GM06990 (cell line): Measurements from ENCODE around the gene ABCF2.

Experiments
- DNase-seq: peaks from one replicate; pipeline ENCODE4 v3.0.0-alpha.2; 2011; ENCODE audit not compliant: insufficient read length; ENCODE audit errors: extremely low read depth
- H3K27me3 ChIP-seq: replicated peaks from 2 replicates; pipeline ENCODE4 v1.6.0; 2011; ENCODE audit warnings: low read length; ENCODE audit not compliant: control insufficient read depth, insufficient read depth
- H3K36me3 ChIP-seq: 2 replicates; pipeline ENCODE4 v1.5.1; 2011; ENCODE audit warnings: low read length; ENCODE audit not compliant: control insufficient read depth, insufficient read depth
- H3K4me3 ChIP-seq: replicated peaks from 2 replicates; pipeline ENCODE4 v1.5.1; 2011; ENCODE audit warnings: low read depth, mild to moderate bottlenecking, control low read depth, low read length
- TF ChIP-seq, protein P1 (sequence below): IDR thresholded peaks from 2 replicates; pipeline ENCODE4 v1.5.1; 2011; ENCODE audit warnings: low read length, control low read depth, mild to moderate bottlenecking, inconsistent platforms; ENCODE audit not compliant: insufficient read depth, poor library complexity, severe bottlenecking

The ABCF2 gene

DNA sequence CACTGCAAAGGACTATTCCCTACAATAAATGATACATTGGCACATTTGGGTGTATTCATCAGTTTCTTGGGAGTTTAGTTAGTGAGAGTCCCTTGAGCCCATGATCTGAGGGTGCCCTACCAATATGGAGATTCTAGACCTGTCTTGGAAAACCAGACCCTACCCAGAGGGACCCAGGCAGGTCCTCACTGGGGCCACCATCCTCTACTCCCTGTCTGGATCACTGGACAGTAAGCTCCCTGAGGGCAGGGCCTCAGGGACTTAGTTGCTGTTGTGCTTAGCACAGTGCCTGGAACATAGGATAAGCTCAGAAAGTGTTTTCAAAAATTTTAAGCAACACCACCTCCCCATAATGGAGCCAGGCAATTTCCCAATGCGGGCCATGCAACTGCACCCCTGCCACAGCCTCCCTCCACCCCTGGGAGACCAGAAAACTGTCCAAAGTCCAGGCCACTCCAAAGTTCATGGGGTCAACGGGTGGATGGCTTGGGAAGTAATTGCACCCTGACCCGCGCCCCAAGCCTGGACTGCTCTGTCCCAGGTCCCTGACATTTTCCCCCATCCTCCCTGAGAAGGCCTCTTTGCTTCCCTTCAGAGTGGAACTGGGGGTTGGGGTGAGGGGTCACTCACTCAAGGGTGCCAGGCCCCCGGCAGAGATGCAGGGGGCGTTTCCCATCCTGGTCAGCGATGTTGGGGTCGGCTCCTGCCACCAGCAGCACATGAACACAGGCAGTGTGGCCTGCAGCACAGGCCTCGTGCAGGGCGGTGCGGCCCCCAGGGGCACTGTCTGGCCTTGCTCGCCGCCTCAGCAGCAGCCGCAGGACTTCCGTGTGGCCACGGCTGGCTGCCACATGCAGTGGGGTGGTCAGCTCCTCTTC is 41.0 kb downstream of the ABCF2 start:
- Histone ChIP-seq H3K27me3 (peaks cover 1% of the 10 kb centered on the region), H3K36me3 (no peaks in the 10 kb centered on the region), H3K4me3 (no peak overlapping the region)
- DNase-seq = no peak
- TF ChIP-seq, protein P1, sequence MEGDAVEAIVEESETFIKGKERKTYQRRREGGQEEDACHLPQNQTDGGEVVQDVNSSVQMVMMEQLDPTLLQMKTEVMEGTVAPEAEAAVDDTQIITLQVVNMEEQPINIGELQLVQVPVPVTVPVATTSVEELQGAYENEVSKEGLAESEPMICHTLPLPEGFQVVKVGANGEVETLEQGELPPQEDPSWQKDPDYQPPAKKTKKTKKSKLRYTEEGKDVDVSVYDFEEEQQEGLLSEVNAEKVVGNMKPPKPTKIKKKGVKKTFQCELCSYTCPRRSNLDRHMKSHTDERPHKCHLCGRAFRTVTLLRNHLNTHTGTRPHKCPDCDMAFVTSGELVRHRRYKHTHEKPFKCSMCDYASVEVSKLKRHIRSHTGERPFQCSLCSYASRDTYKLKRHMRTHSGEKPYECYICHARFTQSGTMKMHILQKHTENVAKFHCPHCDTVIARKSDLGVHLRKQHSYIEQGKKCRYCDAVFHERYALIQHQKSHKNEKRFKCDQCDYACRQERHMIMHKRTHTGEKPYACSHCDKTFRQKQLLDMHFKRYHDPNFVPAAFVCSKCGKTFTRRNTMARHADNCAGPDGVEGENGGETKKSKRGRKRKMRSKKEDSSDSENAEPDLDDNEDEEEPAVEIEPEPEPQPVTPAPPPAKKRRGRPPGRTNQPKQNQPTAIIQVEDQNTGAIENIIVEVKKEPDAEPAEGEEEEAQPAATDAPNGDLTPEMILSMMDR = no peak

DNA sequence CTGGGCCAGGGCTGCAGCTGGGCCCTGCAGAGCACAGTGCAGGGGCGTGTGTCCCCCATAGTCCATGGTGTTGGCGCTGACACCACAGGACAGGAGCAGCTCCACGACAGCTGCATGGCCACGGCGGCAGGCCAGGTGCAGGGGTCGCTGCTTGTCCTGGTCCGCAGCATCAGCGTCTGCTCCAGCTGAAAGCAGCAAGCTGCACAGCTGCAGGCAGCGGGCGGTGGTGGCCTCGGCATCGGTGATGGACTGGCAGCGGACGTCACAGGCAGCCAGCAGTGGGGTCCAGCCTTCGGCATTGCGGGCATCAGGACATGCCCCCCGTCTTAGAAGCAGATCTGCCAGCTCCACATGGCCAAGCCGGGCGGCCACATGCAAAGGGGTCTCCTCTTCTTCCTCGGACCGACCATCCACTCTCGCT is 46.0 kb downstream of the ABCF2 start:
- Histone ChIP-seq H3K27me3 (peaks cover 1% of the 10 kb centered on the region), H3K36me3 (no peaks in the 10 kb centered on the region), H3K4me3 (no peak overlapping the region)
- TF ChIP-seq, protein P1 = no peak
- DNase-seq = no peak

DNA sequence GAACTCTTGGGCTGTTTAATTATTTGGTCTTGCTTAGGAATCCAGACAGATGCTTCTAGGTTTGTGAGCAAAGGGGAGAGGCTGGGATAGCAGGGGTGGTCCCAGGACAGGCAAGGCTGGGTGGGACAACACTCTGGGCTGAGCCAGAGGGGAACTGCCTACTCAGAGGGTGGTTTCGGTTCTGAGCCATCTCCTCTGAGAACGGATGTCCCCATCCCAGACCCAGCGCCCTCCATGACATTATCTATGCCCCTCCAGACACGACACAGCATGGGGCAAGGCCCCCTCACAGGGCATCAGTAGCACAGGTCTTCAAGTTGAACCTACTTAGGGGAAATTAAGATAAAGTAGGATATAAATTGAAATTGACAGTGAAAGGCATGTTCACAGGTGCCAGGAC is 47.1 kb downstream of the ABCF2 start:
- H3K36me3 ChIP-seq = no peaks in the 10 kb centered on the region
- H3K4me3 ChIP-seq = no peak overlapping the region
- TF ChIP-seq, protein P1 = no peak
- peaks cover 1% of the 10 kb centered on the region for H3K27me3 ChIP-seq
- DNase-seq = no peak

DNA sequence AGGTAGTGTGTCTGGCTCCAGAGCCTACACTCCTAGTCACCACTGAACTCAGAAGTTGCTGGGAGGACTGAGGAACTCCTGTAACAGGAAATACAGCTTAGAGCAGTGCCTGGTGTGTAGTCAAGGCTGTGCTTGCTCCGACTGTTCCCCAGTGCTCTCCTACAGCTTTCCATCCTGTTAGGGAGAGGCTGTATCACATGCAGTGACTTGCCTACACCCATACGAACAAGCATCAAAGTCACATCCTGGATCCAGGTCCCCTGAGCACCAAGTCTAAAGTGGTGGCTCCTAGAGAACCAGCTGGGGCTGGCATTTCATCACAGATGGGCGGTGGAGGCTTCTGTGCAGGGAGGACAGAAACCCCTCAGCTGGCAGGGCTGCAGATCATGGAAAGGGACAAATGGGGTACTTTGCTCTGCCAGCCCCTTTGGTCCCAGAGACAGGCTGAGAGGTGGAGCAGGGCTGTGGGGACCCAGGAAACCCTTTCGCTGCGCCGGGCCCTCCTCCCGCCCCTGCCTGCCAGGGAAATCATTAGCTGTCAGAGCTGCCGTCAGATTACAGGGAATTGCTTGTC is 47.6 kb downstream of the ABCF2 start:
- no peak for DNase-seq
- H3K27me3 ChIP-seq = peaks cover 1% of the 10 kb centered on the region
- TF ChIP-seq, protein P1 = no peak

DNA sequence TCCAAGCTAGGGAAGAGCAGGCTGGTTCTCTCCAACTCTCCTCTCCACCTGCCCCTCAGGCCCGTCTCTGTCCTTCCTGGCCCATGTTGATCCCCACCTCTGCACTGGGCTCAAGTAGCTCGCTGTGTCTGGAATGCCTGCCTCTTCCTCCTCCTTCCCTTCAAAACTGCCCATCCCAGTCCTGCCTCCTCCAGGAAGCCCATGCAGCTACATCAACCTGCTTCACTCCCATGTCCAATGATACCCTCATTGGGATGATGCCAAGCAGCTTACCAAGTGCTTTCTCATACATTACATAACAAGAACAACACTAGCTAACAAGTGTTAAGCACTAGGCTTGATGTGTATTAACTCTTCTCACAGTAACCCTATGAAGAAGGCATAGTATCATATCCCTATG is 48.2 kb downstream of the ABCF2 start:
- Histone ChIP-seq H3K27me3 (peaks cover 1% of the 10 kb centered on the region), H3K4me3 (no peak overlapping the region), H3K36me3 (no peaks in the 10 kb centered on the region)
- no peak for DNase-seq
- TF ChIP-seq, protein P1 = no peak

More for the DNA sequence above, 47.6 kb downstream of the ABCF2 start:
- Histone ChIP-seq H3K4me3 (no peak overlapping the region), H3K36me3 (no peaks in the 10 kb centered on the region)
